HEK293 (cell line): ENCODE data around the gene TNNT2.

Source experiments
- CTCF ChIA-PET: fragments of 350-600 bp; formaldehyde crosslinking; extraction: SDS; loops from one replicate; lab custom pipeline; 2021; ENCODE audit warnings: antibody characterized with exemption; lab: Yijun Ruan, JAX
- POLR2A ChIA-PET: fragments of 300-600 bp; formaldehyde crosslinking; extraction: SDS; loops from one replicate; lab custom pipeline; 2020; ENCODE audit warnings: antibody characterized with exemption, inconsistent platforms; lab: Yijun Ruan, JAX
- H3K27ac ChIP-seq: fragments of 200-500 bp; sonication (Bioruptor generic); 2 replicates; pipeline ENCODE4 v1.5.1; 2014; ENCODE audit warnings: low read depth, low read length, control low read depth, inconsistent platforms; ENCODE audit errors: extremely low read depth
- H3K36me3 ChIP-seq, 2 experiments: fragments of 200-500 bp in 1 of 2; sonication (Bioruptor generic) in 1 of 2; 1 replicate in 1 of 2; 2 replicates in 1 of 2; pipeline ENCODE4 v1.5.1; 2014 to 2017; ENCODE audit warnings: inconsistent platforms in 2 of 2, low read length in 2 of 2; ENCODE audit not compliant: control insufficient read depth in 2 of 2, insufficient read depth in 1 of 2
- H3K4me1 ChIP-seq: fragments of 200-500 bp; sonication (Bioruptor generic); 2 replicates; pipeline ENCODE4 v1.5.1; 2014; ENCODE audit warnings: mild to moderate bottlenecking, low read length, inconsistent platforms; ENCODE audit not compliant: control insufficient read depth, insufficient read depth
- H3K4me3 ChIP-seq: 2 replicates; pipeline ENCODE4 v1.5.1; 2011; ENCODE audit warnings: low read depth, mild to moderate bottlenecking, control low read depth, low read length, moderate library complexity
- H3K9me3 ChIP-seq: fragments of 200-500 bp; sonication (Bioruptor generic); 2 replicates; pipeline ENCODE4 v1.5.1; 2014; ENCODE audit warnings: low read depth, low read length, inconsistent platforms; ENCODE audit not compliant: control insufficient read depth, insufficient read depth
- HIC1 ChIP-seq: fragments of 450-650 bp; formaldehyde crosslinking; IDR thresholded peaks from 2 replicates; pipeline ENCODE4 v1.5.1; 2016; ENCODE audit warnings: missing biosample characterization, missing genetic modification characterization
- KLF17 ChIP-seq: fragments of 450-650 bp; formaldehyde crosslinking; IDR thresholded peaks from 2 replicates; pipeline ENCODE4 v1.5.1; 2016; ENCODE audit warnings: missing biosample characterization, missing genetic modification characterization
- KLF9 ChIP-seq: fragments of 450-650 bp; formaldehyde crosslinking; IDR thresholded peaks from 2 replicates; pipeline ENCODE4 v1.5.1; 2016; ENCODE audit warnings: missing biosample characterization, missing genetic modification characterization, low read depth
- OSR2 ChIP-seq: fragments of 450-650 bp; formaldehyde crosslinking; IDR thresholded peaks from 2 replicates; pipeline ENCODE4 v1.5.1; 2016; ENCODE audit warnings: missing biosample characterization, missing genetic modification characterization
- SCRT2 ChIP-seq: fragments of 450-650 bp; formaldehyde crosslinking; IDR thresholded peaks from 2 replicates; pipeline ENCODE4 v1.5.1; 2016; ENCODE audit warnings: missing biosample characterization, missing genetic modification characterization
- ZFP69B ChIP-seq: fragments of 450-650 bp; formaldehyde crosslinking; IDR thresholded peaks from 2 replicates; pipeline ENCODE4 v1.5.1; 2016; ENCODE audit warnings: missing biosample characterization, missing genetic modification characterization
- ZNF518A ChIP-seq: fragments of 450-650 bp; formaldehyde crosslinking; conservative IDR thresholded peaks from 2 replicates; pipeline ENCODE4 v1.5.1; 2016; ENCODE audit warnings: low read depth, missing biosample characterization, missing genetic modification characterization
- ZNF571 ChIP-seq: fragments of 450-650 bp; formaldehyde crosslinking; IDR thresholded peaks from 2 replicates; pipeline ENCODE4 v1.5.0; 2017; ENCODE audit warnings: missing biosample characterization, missing genetic modification characterization
- ZNF654 ChIP-seq: fragments of 450-650 bp; formaldehyde crosslinking; IDR thresholded peaks from 2 replicates; pipeline ENCODE4 v1.5.1; 2016; ENCODE audit warnings: low read depth, missing biosample characterization, missing genetic modification characterization
- ZNF692 ChIP-seq: fragments of 450-650 bp; formaldehyde crosslinking; IDR thresholded peaks from 2 replicates; pipeline ENCODE4 v1.5.1; 2016; ENCODE audit warnings: missing biosample characterization, missing genetic modification characterization
- ZSCAN23 ChIP-seq: fragments of 450-650 bp; formaldehyde crosslinking; IDR thresholded peaks from 2 replicates; pipeline ENCODE4 v1.5.1; 2016; ENCODE audit warnings: missing biosample characterization, missing genetic modification characterization
- TF ChIP-seq, protein P1 (sequence below): fragments of 450-650 bp; formaldehyde crosslinking; IDR thresholded peaks from 2 replicates; pipeline ENCODE4 v1.5.1; 2016; ENCODE audit warnings: missing biosample characterization, missing genetic modification characterization

The TNNT2 gene

DNA sequence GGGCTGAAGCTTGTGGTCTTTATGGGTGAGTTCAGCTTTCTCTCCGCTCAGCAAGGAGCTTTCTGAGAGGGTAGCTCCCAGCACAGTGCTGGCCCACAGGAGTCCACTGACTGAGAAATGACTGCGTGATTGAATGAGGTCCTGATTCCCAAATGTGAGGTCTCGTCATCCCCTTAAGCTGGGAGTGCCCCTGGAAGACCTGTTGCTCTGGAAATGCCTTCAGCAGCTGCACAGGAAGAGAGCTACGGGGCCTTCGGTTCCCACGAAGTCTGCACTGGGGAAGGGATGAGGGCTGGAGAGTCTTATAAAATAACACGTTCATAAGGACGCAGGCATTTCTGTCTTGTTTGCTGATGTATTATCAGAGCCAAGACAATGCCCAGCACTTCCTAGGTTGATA lies 14.0 kb downstream of the TNNT2 start:
- ChIA-PET POLR2A (interaction anchor here (0.9 kb wide), 1 partner anchor 215 kb away, joined by 3 read pairs; no protein-coding TSS in a partner anchor), CTCF (interaction anchor here (0.9 to 8.3 kb wide), 6 partner anchors 12 to 111 kb away, joined by 3 to 145 read pairs (median 12); partner anchors contain the start of gene TNNT2)
- no peak overlapping the region for H3K27ac ChIP-seq
- no peaks in the 10 kb centered on the region for H3K36me3 ChIP-seq
- H3K4me3 ChIP-seq = no peak overlapping the region
- no peaks in the 10 kb centered on the region for H3K9me3 ChIP-seq
- TF ChIP-seq SCRT2 (tag by site-specific recombination) (peak; percentile 87), KLF9 (tag by site-specific recombination) (no peak)
- no peaks in the 10 kb centered on the region for H3K4me1 ChIP-seq

DNA sequence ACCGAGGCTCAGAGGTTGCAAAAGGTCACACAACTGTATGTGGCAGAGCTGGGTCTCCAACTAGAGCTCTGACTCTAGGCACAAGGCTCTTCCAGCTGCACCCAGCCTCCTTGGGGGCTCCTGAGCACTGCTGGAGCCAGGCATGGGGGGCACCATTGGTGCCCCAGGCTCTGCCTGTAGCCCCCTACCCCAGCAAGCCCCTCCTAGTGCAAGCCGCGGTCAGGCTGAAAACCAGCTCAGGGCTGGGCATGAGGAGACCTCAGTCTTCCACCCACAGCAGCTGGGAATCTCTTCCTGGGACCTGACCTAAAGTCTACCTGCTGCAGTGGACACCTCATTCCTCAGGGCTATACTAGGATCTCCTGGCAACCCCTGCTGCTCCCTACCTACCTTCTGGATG lies 14.6 kb downstream of the TNNT2 start:
- Histone ChIP-seq H3K4me1 (no peaks in the 10 kb centered on the region), H3K9me3 (no peaks in the 10 kb centered on the region), H3K27ac (no peak overlapping the region), H3K36me3 (no peaks in the 10 kb centered on the region), H3K4me3 (no peak overlapping the region)
- ChIA-PET CTCF (interaction anchor here (0.6 to 8.3 kb wide), 17 partner anchors 9 to 741 kb away, joined by 3 to 145 read pairs (median 9); partner anchors contain the start of gene TNNT2), POLR2A (interaction anchor here (0.9 kb wide), 1 partner anchor 214 kb away, joined by 3 read pairs; no protein-coding TSS in a partner anchor)
- TF ChIP-seq ZNF571 (tag by site-specific recombination) = no peak

DNA sequence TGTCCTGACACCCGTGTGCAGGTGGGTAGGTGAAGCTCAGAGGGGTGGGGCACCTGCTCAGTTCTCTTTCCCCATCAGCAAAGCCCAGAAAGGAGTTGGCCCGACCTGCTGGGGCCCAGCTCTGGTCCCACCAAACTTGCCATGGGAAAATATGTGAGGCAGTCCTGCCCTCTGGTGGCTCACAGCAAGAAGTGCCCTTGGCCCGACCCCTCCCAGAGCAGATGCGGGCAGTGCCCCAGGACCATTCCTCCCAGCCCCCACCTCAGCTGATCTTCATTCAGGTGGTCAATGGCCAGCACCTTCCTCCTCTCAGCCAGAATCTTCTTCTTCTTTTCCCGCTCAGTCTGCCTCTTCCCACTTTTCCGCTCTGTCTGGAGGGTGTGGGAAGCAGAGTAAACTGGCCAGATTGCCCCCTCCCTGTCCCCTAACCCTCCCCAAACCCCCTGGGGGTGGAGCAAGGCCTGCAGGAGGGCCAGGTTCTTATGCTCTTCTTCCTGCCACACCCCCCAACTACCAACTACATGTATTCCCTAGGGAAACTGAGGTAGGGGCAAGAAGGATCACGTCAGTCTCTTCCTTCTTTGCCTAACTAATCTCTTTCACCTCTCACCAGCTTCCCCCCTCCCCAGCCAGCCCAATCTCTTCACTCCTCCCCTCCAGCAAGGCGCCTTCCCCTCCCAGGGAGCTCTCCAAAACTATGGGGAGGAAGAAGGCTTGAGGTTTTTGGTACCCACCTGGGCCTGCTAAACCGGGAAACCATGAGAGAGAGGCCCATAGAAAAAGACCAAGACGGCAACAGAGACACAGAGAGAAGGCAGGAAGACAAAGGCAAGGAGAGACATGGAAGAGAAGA lies 15.6 kb downstream of the TNNT2 start:
- no peaks in the 10 kb centered on the region for H3K9me3 ChIP-seq
- TF ChIP-seq KLF17 (peak; percentile 43; the same call in 1 of the 2 replicates), ZFP69B (tag by site-specific recombination) (peak; percentile 97), OSR2 (tag by site-specific recombination) (no peak), HIC1 (tag by site-specific recombination) (no peak), ZNF654 (peak; percentile 84), ZSCAN23 (tag by site-specific recombination) (no peak), ZNF692 (tag by site-specific recombination) (peak; percentile 95), ZNF518A (tag by site-specific recombination) (no peak)
- TF ChIP-seq, protein P1, sequence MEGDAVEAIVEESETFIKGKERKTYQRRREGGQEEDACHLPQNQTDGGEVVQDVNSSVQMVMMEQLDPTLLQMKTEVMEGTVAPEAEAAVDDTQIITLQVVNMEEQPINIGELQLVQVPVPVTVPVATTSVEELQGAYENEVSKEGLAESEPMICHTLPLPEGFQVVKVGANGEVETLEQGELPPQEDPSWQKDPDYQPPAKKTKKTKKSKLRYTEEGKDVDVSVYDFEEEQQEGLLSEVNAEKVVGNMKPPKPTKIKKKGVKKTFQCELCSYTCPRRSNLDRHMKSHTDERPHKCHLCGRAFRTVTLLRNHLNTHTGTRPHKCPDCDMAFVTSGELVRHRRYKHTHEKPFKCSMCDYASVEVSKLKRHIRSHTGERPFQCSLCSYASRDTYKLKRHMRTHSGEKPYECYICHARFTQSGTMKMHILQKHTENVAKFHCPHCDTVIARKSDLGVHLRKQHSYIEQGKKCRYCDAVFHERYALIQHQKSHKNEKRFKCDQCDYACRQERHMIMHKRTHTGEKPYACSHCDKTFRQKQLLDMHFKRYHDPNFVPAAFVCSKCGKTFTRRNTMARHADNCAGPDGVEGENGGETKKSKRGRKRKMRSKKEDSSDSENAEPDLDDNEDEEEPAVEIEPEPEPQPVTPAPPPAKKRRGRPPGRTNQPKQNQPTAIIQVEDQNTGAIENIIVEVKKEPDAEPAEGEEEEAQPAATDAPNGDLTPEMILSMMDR = peak; percentile 82
- no peaks in the 10 kb centered on the region for H3K36me3 ChIP-seq
- no peak overlapping the region for H3K27ac ChIP-seq
- POLR2A ChIA-PET = interaction anchor here (1.0 kb wide), 1 partner anchor 15 kb away, joined by 3 read pairs; no protein-coding TSS in a partner anchor
- H3K4me3 ChIP-seq = no peak overlapping the region
- no peaks in the 10 kb centered on the region for H3K4me1 ChIP-seq
- CTCF ChIA-PET = interaction anchor here (0.6 to 8.3 kb wide), 49 partner anchors 9 to 1956 kb away, joined by 3 to 145 read pairs (median 4); partner anchors contain the start of genes PKP1 and TNNT2
